Measurements from ENCODE around the gene EIF3D.

EIF3D gene

GRCh38 chr22:36469094-36469710 lies 59.8 kb downstream of the EIF3D start:
- H3K4me3 ChIP-seq (ENCODE audit: insufficient read depth, low read depth, low read length) = no peak overlapping the region
- peaks cover 5% of the 10 kb centered on the region for H3K36me3 ChIP-seq (ENCODE audit: control insufficient read depth, insufficient read depth, low read length)
- H3K4me1 ChIP-seq (ENCODE audit: control insufficient read depth, insufficient read depth, low read length) = no peaks in the 10 kb centered on the region
- 93 to 95% methylated on average over 14 of the region's 14 CpGs for WGBS, 2 experiments
- H3K27ac ChIP-seq (ENCODE audit: insufficient read depth, low read depth, low read length, poor library complexity, severe bottlenecking) = no peak overlapping the region
- H3K9me3 ChIP-seq (ENCODE audit: control insufficient read depth, low read length) = no peaks in the 10 kb centered on the region
- H3K27me3 ChIP-seq (ENCODE audit: control insufficient read depth, insufficient read depth, low read length, poor library complexity, severe bottlenecking) = no peaks in the 10 kb centered on the region

GRCh38 chr22:36467946-36468345 lies 61.0 kb downstream of the EIF3D start:
- 91 to 99% methylated on average over 7 of the region's 7 CpGs for WGBS, 2 experiments
- Histone ChIP-seq H3K4me1 (ENCODE audit: control insufficient read depth, insufficient read depth, low read length) (no peaks in the 10 kb centered on the region), H3K27ac (ENCODE audit: insufficient read depth, low read depth, low read length, poor library complexity, severe bottlenecking) (no peak overlapping the region)

GRCh38 chr22:36467042-36467810 lies 61.7 kb downstream of the EIF3D start:
- 93 to 94% methylated on average over 14 of the region's 14 CpGs for WGBS, 2 experiments
- Histone ChIP-seq H3K4me3 (ENCODE audit: insufficient read depth, low read depth, low read length) (no peak overlapping the region), H3K9me3 (ENCODE audit: control insufficient read depth, low read length) (no peaks in the 10 kb centered on the region), H3K36me3 (ENCODE audit: control insufficient read depth, insufficient read depth, low read length) (no peaks in the 10 kb centered on the region), H3K27ac (ENCODE audit: insufficient read depth, low read depth, low read length, poor library complexity, severe bottlenecking) (no peak overlapping the region), H3K4me1 (ENCODE audit: control insufficient read depth, insufficient read depth, low read length) (no peaks in the 10 kb centered on the region), H3K27me3 (ENCODE audit: control insufficient read depth, insufficient read depth, low read length, poor library complexity, severe bottlenecking) (no peaks in the 10 kb centered on the region)

More at GRCh38 chr22:36467946-36468345, 61.0 kb downstream of the EIF3D start:
- Histone ChIP-seq H3K27me3 (ENCODE audit: control insufficient read depth, insufficient read depth, low read length, poor library complexity, severe bottlenecking) (no peaks in the 10 kb centered on the region), H3K36me3 (ENCODE audit: control insufficient read depth, insufficient read depth, low read length) (no peaks in the 10 kb centered on the region), H3K9me3 (ENCODE audit: control insufficient read depth, low read length) (no peaks in the 10 kb centered on the region), H3K4me3 (ENCODE audit: insufficient read depth, low read depth, low read length) (no peak overlapping the region)

- Histone ChIP-seq H3K27me3 (ENCODE audit: control insufficient read depth, insufficient read depth, low read length, poor library complexity, severe bottlenecking) (no peaks in the 10 kb centered on the region), H3K4me3 (ENCODE audit: insufficient read depth, low read depth, low read length) (no peak overlapping the region), H3K9me3 (ENCODE audit: control insufficient read depth, low read length) (no peaks in the 10 kb centered on the region), H3K36me3 (ENCODE audit: control insufficient read depth, insufficient read depth, low read length) (no peaks in the 10 kb centered on the region), H3K4me1 (ENCODE audit: control insufficient read depth, insufficient read depth, low read length) (no peaks in the 10 kb centered on the region), H3K27ac (ENCODE audit: insufficient read depth, low read depth, low read length, poor library complexity, severe bottlenecking) (no peak overlapping the region)
- WGBS, 2 experiments = 95 to 96% methylated on average over 7 of the region's 7 CpGs
These were observed 62.7 kb downstream of the EIF3D start for GRCh38 chr22:36466258-36466657.

- H3K4me1 ChIP-seq (ENCODE audit: control insufficient read depth, insufficient read depth, low read length) = no peaks in the 10 kb centered on the region
- no peaks in the 10 kb centered on the region for H3K9me3 ChIP-seq (ENCODE audit: control insufficient read depth, low read length)
- no peak overlapping the region for H3K4me3 ChIP-seq (ENCODE audit: insufficient read depth, low read depth, low read length)
- no peaks in the 10 kb centered on the region for H3K36me3 ChIP-seq (ENCODE audit: control insufficient read depth, insufficient read depth, low read length)
- H3K27ac ChIP-seq (ENCODE audit: insufficient read depth, low read depth, low read length, poor library complexity, severe bottlenecking) = no peak overlapping the region
- H3K27me3 ChIP-seq (ENCODE audit: control insufficient read depth, insufficient read depth, low read length, poor library complexity, severe bottlenecking) = no peaks in the 10 kb centered on the region
- WGBS, 2 experiments = 90 to 94% methylated on average over 25 of the region's 25 CpGs
These were observed 63.5 kb downstream of the EIF3D start for GRCh38 chr22:36465232-36466021.

- Histone ChIP-seq H3K9me3 (ENCODE audit: control insufficient read depth, low read length) (no peaks in the 10 kb centered on the region), H3K4me3 (ENCODE audit: insufficient read depth, low read depth, low read length) (no peak overlapping the region), H3K4me1 (ENCODE audit: control insufficient read depth, insufficient read depth, low read length) (peaks cover 1% of the 10 kb centered on the region), H3K27ac (ENCODE audit: insufficient read depth, low read depth, low read length, poor library complexity, severe bottlenecking) (no peak overlapping the region), H3K36me3 (ENCODE audit: control insufficient read depth, insufficient read depth, low read length) (no peaks in the 10 kb centered on the region), H3K27me3 (ENCODE audit: control insufficient read depth, insufficient read depth, low read length, poor library complexity, severe bottlenecking) (no peaks in the 10 kb centered on the region)
- WGBS, 2 experiments = 92 to 94% methylated on average over 20 of the region's 20 CpGs
These were observed 64.2 kb downstream of the EIF3D start for GRCh38 chr22:36464715-36465231.

- 87 to 89% methylated on average over 17 of the region's 17 CpGs for WGBS, 2 experiments
- H3K4me3 ChIP-seq (ENCODE audit: insufficient read depth, low read depth, low read length) = no peak overlapping the region
- no peaks in the 10 kb centered on the region for H3K9me3 ChIP-seq (ENCODE audit: control insufficient read depth, low read length)
- no peaks in the 10 kb centered on the region for H3K36me3 ChIP-seq (ENCODE audit: control insufficient read depth, insufficient read depth, low read length)
- H3K27me3 ChIP-seq (ENCODE audit: control insufficient read depth, insufficient read depth, low read length, poor library complexity, severe bottlenecking) = no peaks in the 10 kb centered on the region
- peaks cover 5% of the 10 kb centered on the region for H3K4me1 ChIP-seq (ENCODE audit: control insufficient read depth, insufficient read depth, low read length)
- H3K27ac ChIP-seq (ENCODE audit: insufficient read depth, low read depth, low read length, poor library complexity, severe bottlenecking) = no peak overlapping the region
These were observed 65.2 kb downstream of the EIF3D start for GRCh38 chr22:36463783-36464184.

- H3K4me1 ChIP-seq (ENCODE audit: control insufficient read depth, insufficient read depth, low read length) = peaks cover 5% of the 10 kb centered on the region
- H3K36me3 ChIP-seq (ENCODE audit: control insufficient read depth, insufficient read depth, low read length) = no peaks in the 10 kb centered on the region
- no peak overlapping the region for H3K27ac ChIP-seq (ENCODE audit: insufficient read depth, low read depth, low read length, poor library complexity, severe bottlenecking)
- whole genome bisulfite sequencing, 2 experiments = 85% methylated on average over 16 of the region's 16 CpGs
- H3K9me3 ChIP-seq (ENCODE audit: control insufficient read depth, low read length) = no peaks in the 10 kb centered on the region
- H3K4me3 ChIP-seq (ENCODE audit: insufficient read depth, low read depth, low read length) = no peak overlapping the region
- H3K27me3 ChIP-seq (ENCODE audit: control insufficient read depth, insufficient read depth, low read length, poor library complexity, severe bottlenecking) = no peaks in the 10 kb centered on the region
These were observed 67.0 kb downstream of the EIF3D start for GRCh38 chr22:36461665-36462649.

Data from ectodermal cell (in vitro differentiated cells).